ENCODE results near the gene PARD3B.

- TF ChIP-seq TAF1 (IDR thresholded peaks at IDR 0.05; ENCODE audit: borderline replicate concordance, low read depth, low read length) = no peak
- TF ChIP-seq POLR2A (IDR thresholded peaks at IDR 0.05; ENCODE audit: low read depth, low read length) = no peak
- TF ChIP-seq POLR2AphosphoS5 (IDR thresholded peaks at IDR 0.05; ENCODE audit: low read depth, low read length) = no peak
These were observed 588.3 kb downstream of the PARD3B start for GRCh38 chr2:205133544-205133943.

All from GM12892 (cell line).